ENCODE data around the gene H6PD.

Gene H6PD

DNA sequence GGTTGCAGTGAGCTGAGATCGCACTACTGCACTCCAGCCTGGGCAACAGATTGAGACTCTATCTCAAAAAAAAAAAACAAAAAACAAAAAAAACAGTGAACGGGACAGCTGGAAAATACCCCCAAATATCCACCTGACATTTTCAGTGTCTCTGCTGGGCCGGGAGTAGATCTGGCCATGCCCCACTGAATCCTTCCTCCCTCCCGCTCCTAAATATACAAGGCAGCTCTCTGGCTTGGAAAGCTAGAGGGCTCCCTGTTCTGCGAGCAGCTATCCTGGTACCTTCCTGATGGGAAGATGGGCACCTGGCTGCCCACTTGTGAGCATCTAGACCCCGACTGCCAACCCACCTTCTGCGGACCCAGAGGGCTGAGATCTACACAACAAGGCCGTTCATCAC, 79.5 kb downstream of the H6PD start:
- DNase-seq (ENCODE audit: insufficient read length, low spot score) (no peak), FAIRE-seq (no peak)

- DNase-seq (ENCODE audit: insufficient read length, low spot score) (no peak), FAIRE-seq (no peak)
Observed at GRCh38 chr1:9314711-9315379, 80.3 kb downstream of the H6PD start.

DNA sequence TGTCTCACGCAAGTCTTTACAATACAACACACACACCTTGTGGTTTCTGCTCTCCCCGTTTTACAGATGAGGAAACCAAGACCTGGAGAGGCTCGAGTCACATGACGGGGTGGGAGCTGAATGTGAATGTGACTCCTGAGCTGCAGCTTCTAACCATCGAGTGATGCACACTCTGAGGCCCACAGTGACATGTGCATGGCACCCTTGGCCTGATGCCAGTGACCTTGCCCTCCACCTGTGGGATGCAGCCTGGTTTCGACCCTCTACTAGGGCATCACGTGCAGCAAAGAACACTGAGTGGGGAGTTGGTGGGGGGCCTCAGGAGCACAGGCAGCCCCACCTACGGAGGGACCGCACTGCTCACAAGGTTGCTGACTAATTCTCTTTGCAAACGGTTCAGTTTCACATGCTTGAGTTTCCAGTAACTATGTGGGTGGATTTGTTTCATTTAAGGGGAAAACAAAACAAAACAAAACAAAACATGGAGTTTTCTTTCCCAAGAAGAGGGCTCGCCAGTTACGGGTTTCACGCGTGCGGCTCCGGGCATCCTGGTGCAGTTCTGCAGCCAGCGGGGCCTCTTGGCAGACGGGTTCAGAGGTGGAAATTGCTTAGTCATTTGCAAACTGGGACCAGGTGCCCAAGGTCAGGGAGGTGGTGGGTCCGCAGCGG, 81.0 kb downstream of the H6PD start:
- no peak for FAIRE-seq

GRCh38 chr1:9316080-9316444, 81.5 kb downstream of the H6PD start:
- DNase-seq (ENCODE audit: insufficient read length, low spot score) (no peak), FAIRE-seq (no peak)

More for the DNA sequence above, 81.0 kb downstream of the H6PD start:
- DNase-seq (ENCODE audit: insufficient read length, low spot score), result no peak

DNA sequence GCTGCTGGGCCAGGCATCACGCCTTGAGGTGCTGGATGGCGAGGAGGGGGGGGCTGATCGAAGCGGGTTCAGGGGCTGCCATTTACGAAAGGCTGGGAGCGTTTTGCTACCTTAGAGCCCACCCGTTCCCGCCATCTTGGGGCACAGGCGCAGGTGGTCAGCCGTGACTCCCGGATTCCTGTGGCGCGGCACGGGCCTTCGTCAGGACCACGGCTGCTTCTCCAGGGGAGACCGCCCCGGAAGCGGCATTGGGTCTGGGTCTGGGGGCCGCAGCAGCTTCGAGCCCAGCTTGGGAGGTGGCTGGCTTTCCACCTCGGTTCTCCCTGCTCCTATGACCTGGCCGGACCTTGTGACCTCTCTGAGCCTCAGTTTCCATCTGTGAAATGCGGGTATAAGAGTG, 81.9 kb downstream of the H6PD start:
- FAIRE-seq, result no peak
- no peak for DNase-seq (ENCODE audit: insufficient read length, low spot score)

- FAIRE-seq, result no peak
- DNase-seq (ENCODE audit: insufficient read length, low spot score), result no peak
Observed at GRCh38 chr1:9317072-9317471, 82.5 kb downstream of the H6PD start.

- FAIRE-seq (no peak), DNase-seq (ENCODE audit: insufficient read length, low spot score) (peak; percentile 42)
Observed at GRCh38 chr1:9317591-9318417, 83.2 kb downstream of the H6PD start.

- FAIRE-seq (no peak), DNase-seq (ENCODE audit: insufficient read length, low spot score) (no peak)
Observed at GRCh38 chr1:9319208-9319788, 84.7 kb downstream of the H6PD start.

- DNase-seq (ENCODE audit: insufficient read length, low spot score), result no peak
Observed at GRCh38 chr1:9319789-9320519, 85.4 kb downstream of the H6PD start.

More at GRCh38 chr1:9319789-9320519, 85.4 kb downstream of the H6PD start:
- no peak for FAIRE-seq
